A673 (cell line): ENCODE data around the gene SCGB3A2. TPM values are rescaled to one million over a fixed set of nuclear protein-coding genes. Genes with fewer than 3 reads are reported as not detected.

Experiments used
- BruUV-seq: library from RNA; stranded (reverse); fragments of 400-500 nt; replicated peaks from 2 replicates; lab custom pipeline; 2021; lab: Mats Ljungman, UMichigan
- CTCF ChIA-PET: fragments of 300-600 bp; sonication (Branson Sonifier 250); formaldehyde crosslinking; loops from one replicate; lab custom pipeline; 2022; ENCODE audit warnings: antibody characterized with exemption; lab: Charles Lee
- POLR2A ChIA-PET: fragments of 300-600 bp; sonication (Branson Sonifier 250); formaldehyde crosslinking; loops from one replicate; lab custom pipeline; 2022; ENCODE audit warnings: antibody characterized with exemption; ENCODE audit not compliant: low non-redundant PET; lab: Charles Lee
- DNase-seq: peaks from one replicate; pipeline ENCODE4 v3.0.0-alpha.2; 2015; ENCODE audit warnings: low spot score
- H3K27ac ChIP-seq: fragments of 200-600 bp; sonication (generic); 2 replicates; pipeline ENCODE4 v1.5.1; 2016; ENCODE audit warnings: mixed run types, low read depth, mild to moderate bottlenecking, mixed read lengths, antibody characterized with exemption, low read length; ENCODE audit not compliant: poor library complexity, severe bottlenecking
- H3K27me3 ChIP-seq: fragments of 200-600 bp; sonication (generic); replicated peaks from 2 replicates; pipeline ENCODE4 v1.6.1; 2017; ENCODE audit warnings: mixed run types, low read depth, mild to moderate bottlenecking, mixed read lengths, antibody characterized with exemption, low read length; ENCODE audit not compliant: insufficient read depth, poor library complexity
- H3K36me3 ChIP-seq: fragments of 200-600 bp; sonication (generic); 2 replicates; pipeline ENCODE4 v1.6.1; 2016; ENCODE audit warnings: mixed run types, mild to moderate bottlenecking, mixed read lengths, antibody characterized with exemption, low read length; ENCODE audit not compliant: insufficient read depth, poor library complexity, severe bottlenecking
- H3K4me1 ChIP-seq: fragments of 200-600 bp; sonication (generic); 2 replicates; pipeline ENCODE4 v1.6.1; 2017; ENCODE audit warnings: mixed run types, mild to moderate bottlenecking, mixed read lengths, antibody characterized with exemption, low read length; ENCODE audit not compliant: insufficient read depth, poor library complexity, severe bottlenecking
- H3K4me3 ChIP-seq: fragments of 200-600 bp; sonication (generic); 2 replicates; pipeline ENCODE4 v1.5.1; 2016; ENCODE audit warnings: low read depth, mixed run types, mild to moderate bottlenecking, mixed read lengths, low read length; ENCODE audit not compliant: poor library complexity, severe bottlenecking
- H3K9me3 ChIP-seq: fragments of 200-600 bp; sonication (generic); 2 replicates; pipeline ENCODE4 v1.6.1; 2016; ENCODE audit warnings: mixed run types, low read depth, mild to moderate bottlenecking, mixed read lengths, antibody characterized with exemption, low read length; ENCODE audit not compliant: poor library complexity, severe bottlenecking
- EZH2 ChIP-seq: fragments of 200-600 bp; sonication (generic); IDR thresholded peaks from 2 replicates; pipeline ENCODE4 v1.6.1; 2017; ENCODE audit warnings: borderline replicate concordance, low read depth, mild to moderate bottlenecking, mixed read lengths, antibody characterized with exemption, low read length; ENCODE audit not compliant: poor library complexity, severe bottlenecking
- intact Hi-C: fragments of 100-400 bp; cut with micrococcal nuclease; formaldehyde crosslinking; loops from one replicate; pipeline ENCODE4 v1.10.0; 2022; ENCODE audit not compliant: unreplicated experiment
- total RNA-seq: library from RNA; stranded (reverse); gene quantifications from 2 replicates; pipeline ENCODE4 v1.2.3, GENCODE V29; 2021
- TF ChIP-seq, protein P1 (sequence below): fragments of 300-800, 200-600 bp; sonication (generic); conservative IDR thresholded peaks from 2 replicates; pipeline ENCODE4 v1.5.1; 2017; ENCODE audit warnings: low read depth, mild to moderate bottlenecking, antibody characterized with exemption, low read length, moderate library complexity, mixed read lengths

Gene SCGB3A2
- total RNA-seq, 1 experiment from 2014 or later = not detected

DNA sequence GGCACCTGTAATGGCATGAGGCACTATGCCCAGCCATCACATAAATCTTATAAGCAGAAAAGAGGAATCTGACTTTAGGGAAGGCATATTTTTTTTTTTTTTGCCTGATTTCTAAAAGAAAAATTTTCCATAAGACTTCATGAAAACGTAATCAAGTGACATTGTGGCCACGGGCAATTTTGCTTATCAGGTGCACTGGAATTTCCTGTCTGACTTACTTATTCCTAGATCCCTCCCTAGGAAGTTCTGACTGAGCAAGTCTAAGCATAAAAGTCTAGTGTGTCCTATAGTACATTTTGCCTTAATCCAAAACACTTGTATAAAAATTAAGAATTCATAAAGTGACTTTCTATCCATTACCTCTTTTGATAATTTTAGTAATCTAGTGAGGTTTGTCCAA lies 15.3 kb downstream of the SCGB3A2 start:
- ChIA-PET CTCF (no interaction called here), POLR2A (no interaction called here)
- no peaks in the 10 kb centered on the region for H3K9me3 ChIP-seq
- H3K27ac ChIP-seq = no peak overlapping the region
- intact Hi-C loops = no loop called here
- TF ChIP-seq EZH2 = no peak
- TF ChIP-seq, protein P1, sequence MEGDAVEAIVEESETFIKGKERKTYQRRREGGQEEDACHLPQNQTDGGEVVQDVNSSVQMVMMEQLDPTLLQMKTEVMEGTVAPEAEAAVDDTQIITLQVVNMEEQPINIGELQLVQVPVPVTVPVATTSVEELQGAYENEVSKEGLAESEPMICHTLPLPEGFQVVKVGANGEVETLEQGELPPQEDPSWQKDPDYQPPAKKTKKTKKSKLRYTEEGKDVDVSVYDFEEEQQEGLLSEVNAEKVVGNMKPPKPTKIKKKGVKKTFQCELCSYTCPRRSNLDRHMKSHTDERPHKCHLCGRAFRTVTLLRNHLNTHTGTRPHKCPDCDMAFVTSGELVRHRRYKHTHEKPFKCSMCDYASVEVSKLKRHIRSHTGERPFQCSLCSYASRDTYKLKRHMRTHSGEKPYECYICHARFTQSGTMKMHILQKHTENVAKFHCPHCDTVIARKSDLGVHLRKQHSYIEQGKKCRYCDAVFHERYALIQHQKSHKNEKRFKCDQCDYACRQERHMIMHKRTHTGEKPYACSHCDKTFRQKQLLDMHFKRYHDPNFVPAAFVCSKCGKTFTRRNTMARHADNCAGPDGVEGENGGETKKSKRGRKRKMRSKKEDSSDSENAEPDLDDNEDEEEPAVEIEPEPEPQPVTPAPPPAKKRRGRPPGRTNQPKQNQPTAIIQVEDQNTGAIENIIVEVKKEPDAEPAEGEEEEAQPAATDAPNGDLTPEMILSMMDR = no peak
- no TSS peak for BruUV-seq
- H3K4me1 ChIP-seq = no peaks in the 10 kb centered on the region
- no peaks in the 10 kb centered on the region for H3K36me3 ChIP-seq
- peaks cover 10% of the 10 kb centered on the region for H3K27me3 ChIP-seq
- H3K4me3 ChIP-seq = no peak overlapping the region
- no peak for DNase-seq

DNA sequence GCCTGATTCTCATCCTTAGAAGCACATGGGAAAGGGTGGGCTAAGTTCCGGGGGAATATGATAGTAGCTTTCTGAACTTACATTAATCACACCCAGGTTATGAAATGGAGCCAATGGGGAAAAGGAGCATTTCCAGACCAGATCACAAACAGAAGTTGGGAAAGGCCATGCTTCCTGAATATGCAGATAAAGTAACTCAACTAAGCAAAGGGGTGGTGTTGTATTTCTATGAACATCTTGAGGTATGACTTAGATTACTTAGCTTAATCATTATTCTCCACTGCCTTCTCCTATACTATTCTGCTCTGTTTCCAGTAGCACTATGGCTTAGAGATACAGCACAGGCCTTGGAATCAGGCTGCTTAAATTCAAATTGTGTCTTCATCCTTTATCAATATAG lies 17.4 kb downstream of the SCGB3A2 start:
- TF ChIP-seq EZH2 = no peak
- TF ChIP-seq, protein P1 = no peak
- ChIA-PET POLR2A (no interaction called here), CTCF (interaction anchor here (0.6 kb wide), 1 partner anchor 9 kb away, joined by 3 read pairs; no protein-coding TSS in a partner anchor)
- Histone ChIP-seq H3K4me1 (no peaks in the 10 kb centered on the region), H3K27me3 (peaks cover 3% of the 10 kb centered on the region), H3K9me3 (no peaks in the 10 kb centered on the region), H3K36me3 (no peaks in the 10 kb centered on the region), H3K4me3 (no peak overlapping the region), H3K27ac (no peak overlapping the region)
- intact Hi-C loops = no loop called here
- no peak for DNase-seq
- BruUV-seq = no TSS peak

DNA sequence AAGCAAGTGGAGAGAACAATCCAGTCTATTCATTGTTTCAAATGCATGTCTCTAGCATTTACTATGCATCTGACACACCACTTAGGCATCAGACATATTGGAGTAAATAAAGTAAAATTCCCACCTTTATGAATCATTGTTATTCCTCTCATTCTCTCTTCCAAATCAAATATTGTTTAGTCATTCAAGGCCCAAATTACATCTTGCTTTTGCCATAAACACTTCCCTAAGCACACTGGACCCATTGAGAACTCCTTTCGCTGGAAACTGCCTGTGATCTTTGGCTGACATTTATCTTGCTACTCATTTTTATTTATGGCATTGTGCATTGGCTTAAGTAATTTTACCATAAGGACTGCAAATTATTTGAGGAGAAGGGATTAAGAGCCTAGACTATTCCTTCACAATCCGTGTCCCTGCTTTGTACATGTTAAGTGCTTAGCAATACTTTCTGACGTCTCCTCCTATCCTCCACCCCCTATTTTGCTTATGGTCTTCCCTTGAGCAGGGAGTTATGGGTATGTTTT lies 20.4 kb downstream of the SCGB3A2 start:
- no peak overlapping the region for H3K4me3 ChIP-seq
- intact Hi-C loops = no loop called here
- BruUV-seq = no TSS peak
- DNase-seq = no peak
- H3K27me3 ChIP-seq = peaks cover 3% of the 10 kb centered on the region
- H3K27ac ChIP-seq = no peak overlapping the region
- CTCF ChIA-PET = no interaction called here
- POLR2A ChIA-PET = no interaction called here
- no peaks in the 10 kb centered on the region for H3K4me1 ChIP-seq
- no peaks in the 10 kb centered on the region for H3K36me3 ChIP-seq
- TF ChIP-seq, protein P1 = no peak
- no peak for TF ChIP-seq EZH2
- no peaks in the 10 kb centered on the region for H3K9me3 ChIP-seq
